Measurements from ENCODE around the gene HLCS.

HLCS gene

DNA sequence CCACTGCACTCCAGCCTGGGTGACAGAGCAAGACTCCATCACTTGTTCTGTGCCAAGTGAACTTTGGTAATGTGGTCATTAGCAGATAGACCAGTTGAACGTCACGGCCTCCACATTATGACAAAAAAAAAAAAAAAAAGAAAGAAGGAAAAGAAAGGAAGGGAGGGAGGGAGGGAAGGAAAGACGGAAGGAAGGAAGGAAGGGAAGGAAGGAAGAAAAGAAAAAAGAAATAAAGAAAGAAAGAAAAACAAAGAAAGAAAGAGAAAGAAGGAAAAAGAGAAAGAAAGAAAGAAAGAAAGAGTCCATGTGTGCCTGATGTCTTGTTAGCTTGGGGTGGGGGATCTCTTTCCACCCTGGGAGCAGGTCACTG is 222.3 kb downstream of the HLCS start:
- Histone ChIP-seq H3K4me3 (ENCODE audit: low read depth, low read length) (no peak overlapping the region), H3K4me1 (ENCODE audit: control insufficient read depth, insufficient read depth, low read length) (no peaks in the 10 kb centered on the region), H3K9me3 (ENCODE audit: control insufficient read depth, insufficient read depth, low read depth, low read length) (no peaks in the 10 kb centered on the region), H3K36me3 (ENCODE audit: control insufficient read depth in 2 of 2, insufficient read depth in 1 of 2, low read length in 2 of 2) (peaks cover 18 to 62% of the 10 kb centered on the region in 2 experiments), H3K27ac (ENCODE audit: extremely low read depth, low read depth, low read length) (no peak overlapping the region)
- TF ChIP-seq HOXC10 (CRISPR knock-in tag; IDR thresholded peaks at IDR 0.05) (no peak), ZNF169 (tag by site-specific recombination; IDR thresholded peaks at IDR 0.05) (no peak), ZNF366 (tag by site-specific recombination; conservative IDR thresholded peaks at IDR 0.05) (peak; percentile 77), ZNF529 (tag by site-specific recombination; IDR thresholded peaks at IDR 0.05; ENCODE audit: insufficient replicate concordance) (no peak), ZNF146 (tag by site-specific recombination; IDR thresholded peaks at IDR 0.05) (no peak)
- CTCF ChIA-PET: no interaction called here
- POLR2A ChIA-PET: no interaction called here

DNA sequence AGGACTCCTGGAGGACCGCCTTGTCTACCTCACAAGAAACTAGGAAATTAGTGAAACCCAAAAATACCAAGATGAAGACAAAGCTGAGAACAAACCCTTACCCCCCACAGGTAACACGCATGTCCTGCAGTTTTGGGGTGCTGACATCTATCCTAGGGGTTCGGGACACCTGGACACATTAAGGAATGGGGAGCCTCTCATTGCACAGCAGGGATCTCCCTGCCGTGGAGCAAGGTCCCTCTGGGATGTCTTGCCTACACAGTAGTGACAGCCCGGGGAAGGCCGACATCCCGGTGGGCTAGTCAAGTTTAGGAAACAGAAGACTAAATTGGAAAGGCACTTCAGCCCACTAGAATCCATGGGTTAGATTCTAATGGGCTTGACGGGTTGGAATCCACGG is 223.0 kb downstream of the HLCS start:
- no peaks in the 10 kb centered on the region for H3K9me3 ChIP-seq (ENCODE audit: control insufficient read depth, insufficient read depth, low read depth, low read length)
- TF ChIP-seq SCRT2 (tag by site-specific recombination; IDR thresholded peaks at IDR 0.05) (no peak), ZIC2 (tag by site-specific recombination; IDR thresholded peaks at IDR 0.05) (peak; percentile 12; the same call in 1 of the 2 replicates), KLF7 (tag by site-specific recombination; IDR thresholded peaks at IDR 0.05; ENCODE audit: borderline replicate concordance) (no peak)
- H3K4me1 ChIP-seq (ENCODE audit: control insufficient read depth, insufficient read depth, low read length): no peaks in the 10 kb centered on the region
- peaks cover 18 to 65% of the 10 kb centered on the region in 2 experiments for H3K36me3 ChIP-seq (ENCODE audit: control insufficient read depth in 2 of 2, insufficient read depth in 1 of 2, low read length in 2 of 2)
- no peak overlapping the region for H3K4me3 ChIP-seq (ENCODE audit: low read depth, low read length)
- ChIA-PET CTCF (no interaction called here), POLR2A (no interaction called here)
- no peak overlapping the region for H3K27ac ChIP-seq (ENCODE audit: extremely low read depth, low read depth, low read length)

DNA sequence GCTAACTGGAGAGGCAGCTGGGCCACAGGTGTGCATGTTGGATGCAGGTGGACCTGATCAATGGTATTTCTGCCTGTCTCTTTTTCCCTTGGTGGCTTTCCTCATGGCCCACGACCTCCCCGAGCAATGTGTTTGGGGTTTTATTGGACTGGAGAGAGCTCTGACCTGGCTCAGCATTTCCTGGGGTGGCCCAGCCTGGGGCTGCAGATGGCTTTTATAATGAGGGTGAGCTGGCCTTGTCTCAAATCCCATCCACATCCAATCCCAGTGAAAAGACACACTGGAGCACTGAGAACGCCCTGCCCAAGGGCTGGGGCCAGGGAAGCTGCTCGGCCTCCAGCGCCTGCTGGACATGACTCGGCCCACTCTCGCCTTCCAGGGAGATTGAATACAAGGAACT is 223.5 kb downstream of the HLCS start:
- Histone ChIP-seq H3K9me3 (ENCODE audit: control insufficient read depth, insufficient read depth, low read depth, low read length) (no peaks in the 10 kb centered on the region), H3K36me3 (ENCODE audit: control insufficient read depth in 2 of 2, insufficient read depth in 1 of 2, low read length in 2 of 2) (peaks cover 18 to 60% of the 10 kb centered on the region in 2 experiments), H3K27ac (ENCODE audit: extremely low read depth, low read depth, low read length) (no peak overlapping the region), H3K4me3 (ENCODE audit: low read depth, low read length) (no peak overlapping the region), H3K4me1 (ENCODE audit: control insufficient read depth, insufficient read depth, low read length) (no peaks in the 10 kb centered on the region)
- no peak for TF ChIP-seq ZNF558 (tag by site-specific recombination; IDR thresholded peaks at IDR 0.05)
- 0 out of 2 replicates have a peak, but pooled peaks have one; percentile 11 for TF ChIP-seq SCRT2 (tag by site-specific recombination; IDR thresholded peaks at IDR 0.05)
- POLR2A ChIA-PET: no interaction called here
- CTCF ChIA-PET: interaction anchor here (1.0 kb wide), 1 partner anchor 31 kb away, joined by 3 read pairs; no protein-coding TSS in a partner anchor

DNA sequence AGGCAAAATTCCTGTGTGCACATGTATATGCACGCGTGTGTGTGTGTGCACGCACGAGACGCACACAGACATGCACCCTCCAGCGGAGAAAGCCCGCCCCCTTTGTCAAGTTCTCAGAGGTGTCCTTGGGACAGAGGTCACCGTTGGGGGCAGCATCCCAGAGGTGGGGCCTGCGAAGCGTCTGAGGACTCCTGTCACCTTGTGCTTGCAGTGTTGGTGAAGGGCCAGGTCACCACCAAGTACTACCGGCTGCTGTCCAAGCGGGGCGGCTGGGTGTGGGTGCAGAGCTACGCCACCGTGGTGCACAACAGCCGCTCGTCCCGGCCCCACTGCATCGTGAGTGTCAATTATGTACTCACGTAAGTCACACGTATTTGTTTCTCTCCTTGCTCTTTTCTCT is 225.0 kb downstream of the HLCS start:
- ChIA-PET CTCF (no interaction called here), POLR2A (no interaction called here)
- TF ChIP-seq, protein P1, sequence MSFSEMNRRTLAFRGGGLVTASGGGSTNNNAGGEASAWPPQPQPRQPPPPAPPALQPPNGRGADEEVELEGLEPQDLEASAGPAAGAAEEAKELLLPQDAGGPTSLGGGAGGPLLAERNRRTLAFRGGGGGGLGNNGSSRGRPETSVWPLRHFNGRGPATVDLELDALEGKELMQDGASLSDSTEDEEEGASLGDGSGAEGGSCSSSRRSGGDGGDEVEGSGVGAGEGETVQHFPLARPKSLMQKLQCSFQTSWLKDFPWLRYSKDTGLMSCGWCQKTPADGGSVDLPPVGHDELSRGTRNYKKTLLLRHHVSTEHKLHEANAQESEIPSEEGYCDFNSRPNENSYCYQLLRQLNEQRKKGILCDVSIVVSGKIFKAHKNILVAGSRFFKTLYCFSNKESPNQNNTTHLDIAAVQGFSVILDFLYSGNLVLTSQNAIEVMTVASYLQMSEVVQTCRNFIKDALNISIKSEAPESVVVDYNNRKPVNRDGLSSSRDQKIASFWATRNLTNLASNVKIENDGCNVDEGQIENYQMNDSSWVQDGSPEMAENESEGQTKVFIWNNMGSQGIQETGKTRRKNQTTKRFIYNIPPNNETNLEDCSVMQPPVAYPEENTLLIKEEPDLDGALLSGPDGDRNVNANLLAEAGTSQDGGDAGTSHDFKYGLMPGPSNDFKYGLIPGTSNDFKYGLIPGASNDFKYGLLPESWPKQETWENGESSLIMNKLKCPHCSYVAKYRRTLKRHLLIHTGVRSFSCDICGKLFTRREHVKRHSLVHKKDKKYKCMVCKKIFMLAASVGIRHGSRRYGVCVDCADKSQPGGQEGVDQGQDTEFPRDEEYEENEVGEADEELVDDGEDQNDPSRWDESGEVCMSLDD (tag by site-specific recombination; IDR thresholded peaks at IDR 0.05): no peak
- TF ChIP-seq, protein P2, sequence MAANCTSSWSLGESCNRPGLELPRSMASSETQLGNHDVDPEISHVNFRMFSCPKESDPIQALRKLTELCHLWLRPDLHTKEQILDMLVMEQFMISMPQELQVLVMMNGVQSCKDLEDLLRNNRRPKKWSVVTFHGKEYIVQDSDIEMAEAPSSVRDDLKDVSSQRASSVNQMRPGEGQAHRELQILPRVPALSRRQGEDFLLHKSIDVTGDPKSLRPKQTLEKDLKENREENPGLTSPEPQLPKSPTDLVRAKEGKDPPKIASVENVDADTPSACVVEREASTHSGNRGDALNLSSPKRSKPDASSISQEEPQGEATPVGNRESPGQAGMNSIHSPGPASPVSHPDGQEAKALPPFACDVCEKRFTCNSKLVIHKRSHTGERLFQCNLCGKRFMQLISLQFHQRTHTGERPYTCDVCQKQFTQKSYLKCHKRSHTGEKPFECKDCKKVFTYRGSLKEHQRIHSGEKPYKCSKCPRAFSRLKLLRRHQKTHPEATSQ (tag by site-specific recombination; IDR thresholded peaks at IDR 0.05): no peak
- TF ChIP-seq ZIC2 (tag by site-specific recombination; IDR thresholded peaks at IDR 0.05) (no peak), ZNF16 (tag by site-specific recombination; IDR thresholded peaks at IDR 0.05; ENCODE audit: low read depth) (no peak), ZFP37 (tag by site-specific recombination; IDR thresholded peaks at IDR 0.05) (no peak), ZNF843 (tag by site-specific recombination; IDR thresholded peaks at IDR 0.05) (no peak), ZNF266 (tag by site-specific recombination; IDR thresholded peaks at IDR 0.05; ENCODE audit: low read depth) (no peak), GLI2 (tag by site-specific recombination; IDR thresholded peaks at IDR 0.05; ENCODE audit: borderline replicate concordance, low read depth) (no peak), ZNF202 (tag by site-specific recombination; IDR thresholded peaks at IDR 0.05; ENCODE audit: borderline replicate concordance) (no peak)
- TF ChIP-seq, protein P3, sequence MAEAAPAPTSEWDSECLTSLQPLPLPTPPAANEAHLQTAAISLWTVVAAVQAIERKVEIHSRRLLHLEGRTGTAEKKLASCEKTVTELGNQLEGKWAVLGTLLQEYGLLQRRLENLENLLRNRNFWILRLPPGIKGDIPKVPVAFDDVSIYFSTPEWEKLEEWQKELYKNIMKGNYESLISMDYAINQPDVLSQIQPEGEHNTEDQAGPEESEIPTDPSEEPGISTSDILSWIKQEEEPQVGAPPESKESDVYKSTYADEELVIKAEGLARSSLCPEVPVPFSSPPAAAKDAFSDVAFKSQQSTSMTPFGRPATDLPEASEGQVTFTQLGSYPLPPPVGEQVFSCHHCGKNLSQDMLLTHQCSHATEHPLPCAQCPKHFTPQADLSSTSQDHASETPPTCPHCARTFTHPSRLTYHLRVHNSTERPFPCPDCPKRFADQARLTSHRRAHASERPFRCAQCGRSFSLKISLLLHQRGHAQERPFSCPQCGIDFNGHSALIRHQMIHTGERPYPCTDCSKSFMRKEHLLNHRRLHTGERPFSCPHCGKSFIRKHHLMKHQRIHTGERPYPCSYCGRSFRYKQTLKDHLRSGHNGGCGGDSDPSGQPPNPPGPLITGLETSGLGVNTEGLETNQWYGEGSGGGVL (tag by site-specific recombination; IDR thresholded peaks at IDR 0.05): no peak
- no peaks in the 10 kb centered on the region for H3K4me1 ChIP-seq (ENCODE audit: control insufficient read depth, insufficient read depth, low read length)
- no peak overlapping the region for H3K27ac ChIP-seq (ENCODE audit: extremely low read depth, low read depth, low read length)
- H3K9me3 ChIP-seq (ENCODE audit: control insufficient read depth, insufficient read depth, low read depth, low read length): no peaks in the 10 kb centered on the region
- H3K4me3 ChIP-seq (ENCODE audit: low read depth, low read length): no peak overlapping the region
- H3K36me3 ChIP-seq (ENCODE audit: control insufficient read depth in 2 of 2, insufficient read depth in 1 of 2, low read length in 2 of 2): peaks cover 20 to 61% of the 10 kb centered on the region in 2 experiments
